ENCODE data around the gene ADGRF1.

ADGRF1 gene

DNA sequence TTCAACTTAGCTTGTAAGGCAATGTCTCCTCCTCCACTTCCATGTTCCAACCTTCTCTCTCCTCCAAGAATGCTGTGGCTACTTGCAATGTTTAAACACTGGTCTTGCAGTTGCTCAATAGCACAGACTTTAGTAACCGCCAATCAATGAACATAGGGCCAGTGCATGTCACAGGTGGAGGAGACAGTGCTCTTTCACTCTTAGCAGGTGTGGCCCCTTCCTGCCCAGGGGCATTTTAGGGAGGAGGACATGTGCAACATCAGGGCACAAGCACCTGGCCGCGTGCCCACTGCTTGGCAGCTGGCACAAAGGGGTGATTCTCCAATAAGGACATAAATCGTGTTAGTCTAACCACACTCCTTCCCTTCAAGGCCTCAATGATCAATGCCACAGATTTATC, 41.3 kb downstream of the ADGRF1 start:
- no peak overlapping the region for H3K27ac ChIP-seq
- no peak for TF ChIP-seq CTCF (IDR thresholded peaks at IDR 0.05; ENCODE audit: low read depth, low read length, missing control alignments)
- H3K36me3 ChIP-seq (replicated peaks), result no peaks in the 10 kb centered on the region
- no peaks in the 10 kb centered on the region for H3K27me3 ChIP-seq (replicated peaks)
- no peak for DNase-seq
- H3K4me3 ChIP-seq (ENCODE audit: low read depth, low read length), result no peak overlapping the region
- in situ Hi-C loops (cut with HindIII; ENCODE audit: low pct_ligation_motif_present, low sequenced_read_pairs), result no loop called here

- Histone ChIP-seq H3K27me3 (replicated peaks) (no peaks in the 10 kb centered on the region), H3K4me3 (ENCODE audit: low read depth, low read length) (no peak overlapping the region), H3K36me3 (replicated peaks) (no peaks in the 10 kb centered on the region), H3K27ac (no peak overlapping the region)
- DNase-seq, result peak; percentile 5
- no peak for TF ChIP-seq CTCF (IDR thresholded peaks at IDR 0.05; ENCODE audit: low read depth, low read length, missing control alignments)
- in situ Hi-C loops (cut with HindIII; ENCODE audit: low pct_ligation_motif_present, low sequenced_read_pairs), result no loop called here
These were observed 43.6 kb downstream of the ADGRF1 start for GRCh38 chr6:46998436-46999017.

- TF ChIP-seq CTCF (IDR thresholded peaks at IDR 0.05; ENCODE audit: low read depth, low read length, missing control alignments), result no peak
- H3K4me3 ChIP-seq (ENCODE audit: low read depth, low read length), result no peak overlapping the region
- no peak overlapping the region for H3K27ac ChIP-seq
- no peak for DNase-seq
- H3K36me3 ChIP-seq (replicated peaks), result no peaks in the 10 kb centered on the region
- H3K27me3 ChIP-seq (replicated peaks), result no peaks in the 10 kb centered on the region
- in situ Hi-C loops (cut with HindIII; ENCODE audit: low pct_ligation_motif_present, low sequenced_read_pairs), result no loop called here
These were observed 44.5 kb downstream of the ADGRF1 start for GRCh38 chr6:46997646-46998045.

GRCh38 chr6:46996860-46997641, 45.1 kb downstream of the ADGRF1 start:
- in situ Hi-C loops (cut with HindIII; ENCODE audit: low pct_ligation_motif_present, low sequenced_read_pairs), result no loop called here
- no peak for TF ChIP-seq CTCF (IDR thresholded peaks at IDR 0.05; ENCODE audit: low read depth, low read length, missing control alignments)
- no peak overlapping the region for H3K27ac ChIP-seq
- DNase-seq, result no peak
- H3K36me3 ChIP-seq (replicated peaks), result no peaks in the 10 kb centered on the region
- H3K27me3 ChIP-seq (replicated peaks), result no peaks in the 10 kb centered on the region
- no peak overlapping the region for H3K4me3 ChIP-seq (ENCODE audit: low read depth, low read length)

DNA sequence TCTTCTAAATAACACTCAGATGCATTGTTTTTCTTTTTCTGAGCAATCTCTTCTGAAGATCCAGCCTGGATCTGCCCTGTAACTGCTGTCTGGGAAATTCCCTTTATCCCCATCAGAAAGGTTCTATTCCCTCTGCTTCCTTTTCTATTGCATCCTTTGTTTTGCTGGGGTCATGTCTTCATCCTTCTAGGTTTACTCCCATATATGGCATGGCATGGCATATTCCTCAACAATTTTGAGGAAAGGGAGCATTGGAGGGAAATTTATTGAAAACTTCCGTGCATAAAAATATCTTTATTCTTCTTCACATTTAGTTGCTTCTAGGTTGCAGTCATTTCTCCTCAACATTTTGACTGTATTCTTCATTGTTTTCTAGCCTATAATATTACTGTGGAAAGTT, 47.2 kb downstream of the ADGRF1 start:
- in situ Hi-C loops (cut with HindIII; ENCODE audit: low pct_ligation_motif_present, low sequenced_read_pairs), result no loop called here
- no peaks in the 10 kb centered on the region for H3K27me3 ChIP-seq (replicated peaks)
- no peak overlapping the region for H3K27ac ChIP-seq
- H3K36me3 ChIP-seq (replicated peaks), result no peaks in the 10 kb centered on the region
- H3K4me3 ChIP-seq (ENCODE audit: low read depth, low read length), result no peak overlapping the region
- no peak for DNase-seq
- no peak for TF ChIP-seq CTCF (IDR thresholded peaks at IDR 0.05; ENCODE audit: low read depth, low read length, missing control alignments)
